DMS 273 treated with DMSO at 0.1 percent for 48 hours (cell line): ENCODE measurements around the gene HDAC6.
"Not testable (repeated sequence)": the region's sequence is repeated elsewhere in the genome, so short reads cannot be mapped to it uniquely, and the experiment has no call there.

ENCODE experiments used
- DNase-seq: peaks from one replicate; lab custom pipeline; 2025; lab: John Stamatoyannopoulos, UW

The HDAC6 gene

GRCh38 chrX:48789366-48790220, 12.3 kb upstream of the HDAC6 start:
- no peak for DNase-seq

- no peak for DNase-seq
Measured at GRCh38 chrX:48790477-48790876, 11.4 kb upstream of the HDAC6 start.

GRCh38 chrX:48791063-48791820, 10.6 kb upstream of the HDAC6 start:
- no peak for DNase-seq

- no peak for DNase-seq
Measured at GRCh38 chrX:48792219-48792618, 9.6 kb upstream of the HDAC6 start.

- no peak for DNase-seq
Measured at GRCh38 chrX:48793935-48794334, 7.9 kb upstream of the HDAC6 start.

GRCh38 chrX:48794340-48794910, 7.4 kb upstream of the HDAC6 start:
- DNase-seq, result no peak

GRCh38 chrX:48794911-48795515, 6.9 kb upstream of the HDAC6 start:
- no peak for DNase-seq

- DNase-seq, result no peak
Measured at GRCh38 chrX:48798318-48798717, 3.5 kb upstream of the HDAC6 start.

GRCh38 chrX:48800574-48801279, 1.1 kb upstream of the HDAC6 start:
- no peak for DNase-seq

- peak; percentile 73 for DNase-seq
Measured at GRCh38 chrX:48802089-48802904, 430 bp downstream of the HDAC6 start.

- no peak for DNase-seq
Measured at GRCh38 chrX:48802905-48803200, 986 bp downstream of the HDAC6 start.

- DNase-seq, result no peak
Measured at GRCh38 chrX:48806081-48806480, 4.2 kb downstream of the HDAC6 start.

GRCh38 chrX:48813644-48814043, 11.8 kb downstream of the HDAC6 start:
- DNase-seq, result no peak

- DNase-seq, result no peak
Measured at GRCh38 chrX:48814722-48815121, 12.9 kb downstream of the HDAC6 start.

- DNase-seq, result no peak
Measured at GRCh38 chrX:48815266-48815665, 13.4 kb downstream of the HDAC6 start.

- DNase-seq, result no peak
Measured at GRCh38 chrX:48816014-48816810, 14.3 kb downstream of the HDAC6 start.

GRCh38 chrX:48818098-48818497, 16.2 kb downstream of the HDAC6 start:
- DNase-seq, result no peak

GRCh38 chrX:48818866-48819265, 17.0 kb downstream of the HDAC6 start:
- no peak for DNase-seq

GRCh38 chrX:48819394-48819793, 17.5 kb downstream of the HDAC6 start:
- DNase-seq, result not testable (repeated sequence)

GRCh38 chrX:48823053-48823452, 21.2 kb downstream of the HDAC6 start:
- no peak for DNase-seq
